Measurements from ENCODE around the gene NRL.

DNA sequence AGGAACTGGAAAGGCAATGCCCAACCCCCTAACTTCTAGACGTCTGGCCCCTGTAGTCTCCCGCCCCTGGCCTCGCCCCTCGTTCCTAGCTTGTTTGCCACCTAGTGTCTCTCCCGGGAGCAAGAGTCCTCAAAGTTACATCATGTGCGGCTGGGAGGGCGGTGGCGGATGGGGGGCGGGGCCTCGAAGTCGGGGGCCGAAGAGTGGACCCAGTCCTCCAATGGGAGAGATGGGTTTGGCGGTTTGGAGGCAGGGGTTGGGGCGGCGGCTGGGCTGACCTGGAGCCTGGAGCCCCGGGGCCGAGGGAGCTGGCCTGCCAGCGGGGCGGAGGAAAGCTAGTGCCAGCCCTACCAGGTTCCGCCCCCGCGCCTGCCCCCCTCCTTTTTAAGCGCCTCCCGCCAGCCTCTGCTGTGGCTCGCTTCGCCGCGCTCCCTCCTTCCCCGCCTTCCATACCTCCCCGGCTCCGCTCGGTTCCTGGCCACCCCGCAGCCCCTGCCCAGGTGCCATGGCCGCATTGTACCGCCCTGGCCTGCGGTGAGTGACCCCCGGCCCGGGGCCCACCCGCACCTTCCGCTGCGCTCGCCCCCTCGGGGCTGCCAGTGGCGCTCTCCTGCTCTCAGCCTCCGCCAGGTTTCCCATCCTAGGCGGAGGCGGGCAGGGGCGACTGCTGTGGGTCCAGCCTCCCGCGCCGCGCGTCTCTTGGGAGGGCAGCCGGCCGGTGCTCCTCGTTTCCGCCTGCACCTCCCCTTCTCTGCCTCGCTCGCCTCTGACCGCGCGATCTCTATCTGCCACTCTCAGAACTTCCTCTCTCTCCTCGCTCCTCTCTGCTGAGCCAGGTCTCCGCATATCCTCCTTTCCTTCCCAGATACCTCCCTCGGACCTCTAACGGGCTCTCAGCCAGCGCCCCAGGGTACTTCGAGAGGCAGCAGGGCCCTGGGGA lies 20.6 kb downstream of the NRL start, which contains the start of gene PCK2:
- TF ChIP-seq RFX1 (IDR thresholded peaks at IDR 0.05): no peak
- TF ChIP-seq, protein P1, sequence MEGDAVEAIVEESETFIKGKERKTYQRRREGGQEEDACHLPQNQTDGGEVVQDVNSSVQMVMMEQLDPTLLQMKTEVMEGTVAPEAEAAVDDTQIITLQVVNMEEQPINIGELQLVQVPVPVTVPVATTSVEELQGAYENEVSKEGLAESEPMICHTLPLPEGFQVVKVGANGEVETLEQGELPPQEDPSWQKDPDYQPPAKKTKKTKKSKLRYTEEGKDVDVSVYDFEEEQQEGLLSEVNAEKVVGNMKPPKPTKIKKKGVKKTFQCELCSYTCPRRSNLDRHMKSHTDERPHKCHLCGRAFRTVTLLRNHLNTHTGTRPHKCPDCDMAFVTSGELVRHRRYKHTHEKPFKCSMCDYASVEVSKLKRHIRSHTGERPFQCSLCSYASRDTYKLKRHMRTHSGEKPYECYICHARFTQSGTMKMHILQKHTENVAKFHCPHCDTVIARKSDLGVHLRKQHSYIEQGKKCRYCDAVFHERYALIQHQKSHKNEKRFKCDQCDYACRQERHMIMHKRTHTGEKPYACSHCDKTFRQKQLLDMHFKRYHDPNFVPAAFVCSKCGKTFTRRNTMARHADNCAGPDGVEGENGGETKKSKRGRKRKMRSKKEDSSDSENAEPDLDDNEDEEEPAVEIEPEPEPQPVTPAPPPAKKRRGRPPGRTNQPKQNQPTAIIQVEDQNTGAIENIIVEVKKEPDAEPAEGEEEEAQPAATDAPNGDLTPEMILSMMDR (IDR thresholded peaks at IDR 0.05 in 2 of 3, conservative IDR thresholded peaks at IDR 0.05 in 1 of 3; ENCODE audit: insufficient read depth in 2 of 3, low read depth in 1 of 3, low read length in 3 of 3): no peak
- TF ChIP-seq ARHGAP35 (IDR thresholded peaks at IDR 0.05; ENCODE audit: partially characterized antibody): no peak
- peak; percentile 34; the same call in 1 of the 2 replicates for TF ChIP-seq CEBPB (tag; IDR thresholded peaks at IDR 0.05)
- TF ChIP-seq JUN (IDR thresholded peaks at IDR 0.05; ENCODE audit: borderline replicate concordance, low read depth, low read length): no peak
- no peak for TF ChIP-seq JUN (CRISPR knock-in tag; IDR thresholded peaks at IDR 0.05; ENCODE audit: borderline replicate concordance)
- no peak; a peak in 1 of 4 replicates for TF ChIP-seq SRF (CRISPR knock-in tag; IDR thresholded peaks at IDR 0.05)
- no peak for TF ChIP-seq KHSRP (IDR thresholded peaks at IDR 0.05)
- TF ChIP-seq, protein P2, sequence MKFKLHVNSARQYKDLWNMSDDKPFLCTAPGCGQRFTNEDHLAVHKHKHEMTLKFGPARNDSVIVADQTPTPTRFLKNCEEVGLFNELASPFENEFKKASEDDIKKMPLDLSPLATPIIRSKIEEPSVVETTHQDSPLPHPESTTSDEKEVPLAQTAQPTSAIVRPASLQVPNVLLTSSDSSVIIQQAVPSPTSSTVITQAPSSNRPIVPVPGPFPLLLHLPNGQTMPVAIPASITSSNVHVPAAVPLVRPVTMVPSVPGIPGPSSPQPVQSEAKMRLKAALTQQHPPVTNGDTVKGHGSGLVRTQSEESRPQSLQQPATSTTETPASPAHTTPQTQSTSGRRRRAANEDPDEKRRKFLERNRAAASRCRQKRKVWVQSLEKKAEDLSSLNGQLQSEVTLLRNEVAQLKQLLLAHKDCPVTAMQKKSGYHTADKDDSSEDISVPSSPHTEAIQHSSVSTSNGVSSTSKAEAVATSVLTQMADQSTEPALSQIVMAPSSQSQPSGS (CRISPR knock-in tag; IDR thresholded peaks at IDR 0.05): no peak
